Measurements from ENCODE around the gene RTN4RL1.

GRCh38 chr17:2023256-2023655 is 1.9 kb downstream of the RTN4RL1 start:
- no peak for TF ChIP-seq CTCF (IDR thresholded peaks at IDR 0.05)
- TF ChIP-seq POLR2A (IDR thresholded peaks at IDR 0.05; ENCODE audit: low read depth) = no peak

Data from esophagus muscularis mucosa (tissue), 3 donors.